ENCODE data around the gene RXRG.

Gene RXRG

GRCh38 chr1:165353731-165354671 is 90.9 kb downstream of the RXRG start:
- no peak overlapping the region for H3K27ac ChIP-seq
- POLR2A ChIA-PET (ENCODE audit: low non-redundant PET) = no interaction called here
- CTCF ChIA-PET = interaction anchor here (0.5 to 1.6 kb wide), 2 partner anchors 13 to 191 kb away, joined by 4 to 7 read pairs; no protein-coding TSS in a partner anchor
- DNase-seq (ENCODE audit: low spot score) = no peak
- TF ChIP-seq CTCF (conservative IDR thresholded peaks at IDR 0.05; ENCODE audit: low read depth) = no peak

GRCh38 chr1:165352442-165353293 is 92.3 kb downstream of the RXRG start:
- TF ChIP-seq CTCF (conservative IDR thresholded peaks at IDR 0.05; ENCODE audit: low read depth) = no peak
- POLR2A ChIA-PET (ENCODE audit: low non-redundant PET) = no interaction called here
- DNase-seq (ENCODE audit: low spot score) = no peak
- H3K27ac ChIP-seq = no peak overlapping the region
- CTCF ChIA-PET = interaction anchor here (1.1 kb wide), 1 partner anchor 15 kb away, joined by 5 read pairs; no protein-coding TSS in a partner anchor

GRCh38 chr1:165351863-165352441 is 93.0 kb downstream of the RXRG start:
- ChIA-PET POLR2A (ENCODE audit: low non-redundant PET) (no interaction called here), CTCF (no interaction called here)
- DNase-seq (ENCODE audit: low spot score) = no peak
- TF ChIP-seq CTCF (conservative IDR thresholded peaks at IDR 0.05; ENCODE audit: low read depth) = no peak
- no peak overlapping the region for H3K27ac ChIP-seq

All from RWPE1 (cell line).